Right lung (tissue), 5 donors: Measurements from ENCODE around the gene ACP7. TPM values are rescaled to one million over a fixed set of nuclear protein-coding genes. Genes with fewer than 3 reads are reported as not detected.
A peak's percentile ranks its signal among the peaks of the same experiment; 100 is the strongest.
"Not testable (repeated sequence)": the region's sequence is repeated elsewhere in the genome, so short reads cannot be mapped to it uniquely, and the experiment has no call there.

Experiments
- DNase-seq, 2 donors: peaks; one replicate each; pipeline ENCODE4 v3.0.0-alpha.2; 2013
- polyA plus RNA-seq, 5 donors: library from polyadenylated mRNA; unstranded; fragments of 120-200 nt; gene quantifications; one replicate each; pipeline versions ENCODE4 v1.2.1 to v1.2.3, GENCODE V29; 2013; ENCODE audit warnings: inconsistent platforms in 1 of 5, low replicate concordance in 1 of 5; ENCODE audit not compliant: insufficient read length in 5 of 5, insufficient read depth in 1 of 5

The ACP7 gene
- polyA plus RNA-seq, 5 donors, result 0.08 to 0.16 (median 0.14) TPM

GRCh38 chr19:39106194-39106593 is 22.0 kb downstream of the ACP7 start:
- no peak for DNase-seq

GRCh38 chr19:39109641-39110040 is 25.5 kb downstream of the ACP7 start:
- DNase-seq, result no peak

GRCh38 chr19:39110263-39110967 is 26.2 kb downstream of the ACP7 start:
- DNase-seq, result no peak

GRCh38 chr19:39111593-39112199 is 27.5 kb downstream of the ACP7 start:
- DNase-seq, result no peak

- no peak for DNase-seq
Observed at GRCh38 chr19:39112338-39112890, 28.2 kb downstream of the ACP7 start.

- DNase-seq, result no peak
Observed at GRCh38 chr19:39113199-39113598, 29.0 kb downstream of the ACP7 start.

GRCh38 chr19:39115105-39115847 is 31.1 kb downstream of the ACP7 start:
- no peak for DNase-seq

GRCh38 chr19:39117023-39117422 is 32.9 kb downstream of the ACP7 start:
- not testable (repeated sequence) for DNase-seq

GRCh38 chr19:39119830-39120229 is 35.7 kb downstream of the ACP7 start:
- no peak for DNase-seq

- no peak for DNase-seq
Observed at GRCh38 chr19:39122934-39123731, 39.0 kb downstream of the ACP7 start.

GRCh38 chr19:39124136-39124764 is 40.1 kb downstream of the ACP7 start:
- DNase-seq, result no peak

GRCh38 chr19:39125199-39125553 is 41.0 kb downstream of the ACP7 start:
- DNase-seq, result no peak

GRCh38 chr19:39125554-39126311 is 41.6 kb downstream of the ACP7 start, which contains the start of gene PAK4:
PAK4 (plus strand) TSS chr19:39125786; CDS start chr19:39169554, 43,768 bp downstream.
- DNase-seq, result peak; percentile 97

- DNase-seq, result peak in 1 of 2 donors; percentile 54
Observed at GRCh38 chr19:39126312-39127187, 42.4 kb downstream of the ACP7 start.

- no peak for DNase-seq
Observed at GRCh38 chr19:39127812-39128515, 43.8 kb downstream of the ACP7 start.

- DNase-seq, result no peak
Observed at GRCh38 chr19:39128516-39129079, 44.4 kb downstream of the ACP7 start.

GRCh38 chr19:39129116-39129515 is 44.9 kb downstream of the ACP7 start:
- DNase-seq, result no peak
